DND-41 (cell line): Measurements from ENCODE around the gene SDE2.
"Not testable (repeated sequence)": the region's sequence is repeated elsewhere in the genome, so short reads cannot be mapped to it uniquely, and the experiment has no call there.

Experiments used
- ATAC-seq: fragments of 200-7000 bp; cut with Tn5 transposase; 3 replicates; pipeline ENCODE4 v1.9.1; 2021; ENCODE audit warnings: low read depth; ENCODE audit not compliant: insufficient read depth
- DNase-seq: peaks from one replicate; pipeline ENCODE4 v3.0.0-alpha.2; 2020
- H2AFZ ChIP-seq: 2 replicates; pipeline ENCODE4 v1.6.0; 2012; ENCODE audit warnings: low read depth, low read length
- H3K27ac ChIP-seq: 2 replicates; pipeline ENCODE4 v1.5.1; 2012; ENCODE audit warnings: low read length, inconsistent platforms
- H3K27me3 ChIP-seq: fragments of 200-600 bp; sonication (generic); 2 replicates; pipeline ENCODE4 v1.6.0; 2012; ENCODE audit warnings: low read length, mild to moderate bottlenecking, inconsistent platforms; ENCODE audit not compliant: insufficient read depth, poor library complexity
- H3K36me3 ChIP-seq: 2 replicates; pipeline ENCODE4 v1.5.1; 2012; ENCODE audit warnings: low read length, inconsistent platforms; ENCODE audit not compliant: insufficient read depth
- H3K4me1 ChIP-seq: 2 replicates; pipeline ENCODE4 v1.5.1; 2012; ENCODE audit warnings: mild to moderate bottlenecking, low read length; ENCODE audit not compliant: insufficient read depth
- H3K4me2 ChIP-seq: 2 replicates; pipeline ENCODE4 v1.6.0; 2012; ENCODE audit warnings: mild to moderate bottlenecking, moderate library complexity, low read length, inconsistent platforms; ENCODE audit not compliant: insufficient read depth
- H3K4me3 ChIP-seq, 2 experiments: fragments of 200-600 bp in 1 of 2; shearing (Covaris generic) in 1 of 2; 2 replicates each; pipeline ENCODE4 v1.5.1; 2012 to 2016; ENCODE audit warnings: inconsistent platforms in 2 of 2, low read length in 2 of 2, mild to moderate bottlenecking in 2 of 2, low read depth in 1 of 2, moderate library complexity in 1 of 2
- H3K79me2 ChIP-seq: 2 replicates; pipeline ENCODE4 v1.6.0; 2012; ENCODE audit warnings: low read length, inconsistent platforms; ENCODE audit not compliant: insufficient read depth
- H3K9ac ChIP-seq: 2 replicates; pipeline ENCODE4 v1.6.0; 2012; ENCODE audit warnings: low read depth, mild to moderate bottlenecking, inconsistent platforms, low read length, moderate library complexity
- H3K9me3 ChIP-seq: 2 replicates; pipeline ENCODE4 v1.5.1; 2012; ENCODE audit warnings: low read length, moderate library complexity, mild to moderate bottlenecking, inconsistent platforms; ENCODE audit not compliant: insufficient read depth, severe bottlenecking
- H4K20me1 ChIP-seq: 2 replicates; pipeline ENCODE4 v1.6.0; 2012; ENCODE audit warnings: low read length; ENCODE audit not compliant: insufficient read depth
- EZH2 ChIP-seq: IDR thresholded peaks from 3 replicates; pipeline ENCODE4 v1.6.1; 2012; ENCODE audit warnings: borderline replicate concordance, low read depth, mild to moderate bottlenecking, moderate library complexity, low read length, inconsistent platforms; ENCODE audit not compliant: severe bottlenecking
- TF ChIP-seq, protein P1 (sequence below): IDR thresholded peaks from 2 replicates; pipeline ENCODE4 v1.5.1; 2012; ENCODE audit warnings: borderline replicate concordance, low read length, moderate library complexity, mild to moderate bottlenecking; ENCODE audit not compliant: poor library complexity, severe bottlenecking; ENCODE audit errors: extremely low read depth

Gene SDE2

DNA sequence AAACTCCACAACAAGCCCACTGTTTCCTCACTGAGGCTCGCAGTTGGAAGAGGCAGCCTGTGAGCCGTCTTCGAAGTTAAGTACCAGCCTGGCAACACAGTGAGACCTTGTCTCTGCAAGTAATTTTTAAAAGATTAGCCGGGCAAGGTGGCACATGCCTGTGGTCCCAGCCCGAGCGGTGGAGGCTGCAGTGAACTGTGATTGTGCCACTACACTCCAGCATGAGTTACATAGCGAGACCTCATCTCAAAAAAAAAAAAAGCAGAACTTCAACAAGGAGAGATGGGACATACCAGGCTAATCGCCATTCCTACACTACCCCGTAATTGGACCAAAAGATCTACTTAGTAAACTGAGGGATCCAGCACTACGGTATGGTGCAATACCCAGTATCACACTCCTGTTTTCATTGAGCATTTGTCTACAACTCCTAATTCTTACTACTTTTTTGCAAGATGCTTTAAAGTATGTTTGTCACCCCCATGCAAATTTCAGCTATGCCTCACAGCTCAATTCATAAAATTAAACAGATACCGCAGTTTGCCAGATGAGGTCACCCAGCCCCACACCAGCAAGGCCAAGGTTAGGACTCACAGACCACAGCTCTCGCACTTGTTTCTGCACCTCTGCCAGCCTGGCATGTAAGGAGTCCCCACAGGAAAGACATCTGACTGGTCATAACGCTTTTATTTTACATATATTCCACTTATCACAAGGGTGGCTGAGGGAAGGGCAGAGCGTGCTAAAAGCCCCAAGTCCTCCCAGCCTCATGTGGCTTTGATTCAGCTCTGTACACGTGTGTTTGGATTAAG lies 21.0 kb downstream of the SDE2 start:
- Histone ChIP-seq H3K4me3 (no peak overlapping the region), H4K20me1 (no peaks in the 10 kb centered on the region), H3K9me3 (no peaks in the 10 kb centered on the region), H3K9ac (no peak overlapping the region), H3K27ac (no peak overlapping the region), H3K4me2 (no peak overlapping the region), H3K4me1 (peaks cover 3% of the 10 kb centered on the region), H3K27me3 (no peaks in the 10 kb centered on the region), H2AFZ (no peak overlapping the region), H3K79me2 (no peaks in the 10 kb centered on the region), H3K36me3 (peaks cover 38% of the 10 kb centered on the region)
- ATAC-seq (no peak), DNase-seq (no peak)
- TF ChIP-seq, protein P1, sequence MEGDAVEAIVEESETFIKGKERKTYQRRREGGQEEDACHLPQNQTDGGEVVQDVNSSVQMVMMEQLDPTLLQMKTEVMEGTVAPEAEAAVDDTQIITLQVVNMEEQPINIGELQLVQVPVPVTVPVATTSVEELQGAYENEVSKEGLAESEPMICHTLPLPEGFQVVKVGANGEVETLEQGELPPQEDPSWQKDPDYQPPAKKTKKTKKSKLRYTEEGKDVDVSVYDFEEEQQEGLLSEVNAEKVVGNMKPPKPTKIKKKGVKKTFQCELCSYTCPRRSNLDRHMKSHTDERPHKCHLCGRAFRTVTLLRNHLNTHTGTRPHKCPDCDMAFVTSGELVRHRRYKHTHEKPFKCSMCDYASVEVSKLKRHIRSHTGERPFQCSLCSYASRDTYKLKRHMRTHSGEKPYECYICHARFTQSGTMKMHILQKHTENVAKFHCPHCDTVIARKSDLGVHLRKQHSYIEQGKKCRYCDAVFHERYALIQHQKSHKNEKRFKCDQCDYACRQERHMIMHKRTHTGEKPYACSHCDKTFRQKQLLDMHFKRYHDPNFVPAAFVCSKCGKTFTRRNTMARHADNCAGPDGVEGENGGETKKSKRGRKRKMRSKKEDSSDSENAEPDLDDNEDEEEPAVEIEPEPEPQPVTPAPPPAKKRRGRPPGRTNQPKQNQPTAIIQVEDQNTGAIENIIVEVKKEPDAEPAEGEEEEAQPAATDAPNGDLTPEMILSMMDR = no peak
- no peak for TF ChIP-seq EZH2

DNA sequence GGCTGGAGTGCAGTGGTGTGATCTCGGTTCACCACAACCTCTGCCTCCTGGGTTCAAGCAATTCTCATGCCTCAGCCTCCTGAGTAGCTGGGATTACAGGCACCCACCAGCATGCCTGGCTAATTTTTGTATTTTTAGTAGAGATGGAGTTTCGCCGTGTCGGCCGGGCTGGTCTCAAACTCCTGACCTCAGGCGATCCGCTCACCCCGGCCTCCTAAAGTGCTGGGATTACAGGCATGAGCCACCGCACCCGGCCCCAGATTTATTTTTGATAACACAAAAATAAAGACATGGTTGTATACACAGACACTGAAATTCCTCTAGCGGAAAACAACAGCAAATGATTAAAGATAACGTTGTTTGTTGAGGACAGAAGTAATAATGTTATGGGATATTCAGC lies 24.0 kb downstream of the SDE2 start:
- not testable (repeated sequence) for H3K27ac ChIP-seq, H3K79me2 ChIP-seq, H3K9me3 ChIP-seq, H3K4me3 ChIP-seq, H3K4me2 ChIP-seq, ATAC-seq, H3K27me3 ChIP-seq, H2AFZ ChIP-seq, H3K4me1 ChIP-seq, H4K20me1 ChIP-seq, H3K9ac ChIP-seq, DNase-seq
- peaks cover 10% of the 10 kb centered on the region for H3K36me3 ChIP-seq

DNA sequence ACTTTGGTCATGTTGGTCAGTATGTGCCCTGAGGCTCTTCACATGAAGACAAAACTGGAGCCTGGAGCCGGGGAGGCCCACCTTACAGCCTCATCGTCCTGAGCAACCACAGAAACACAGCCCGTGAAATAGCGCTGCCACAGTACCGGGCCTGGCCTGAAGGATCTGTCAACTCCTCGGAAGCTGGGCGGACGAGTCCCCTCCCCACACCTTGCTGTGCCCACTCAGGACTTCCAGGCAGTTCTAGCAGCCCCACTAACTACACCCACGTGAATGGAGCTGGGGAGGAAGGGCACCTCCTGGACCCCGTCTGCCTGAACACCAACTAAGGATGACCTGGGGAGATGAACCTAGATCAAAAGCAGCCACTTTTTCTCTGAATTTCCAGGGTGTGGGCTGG lies 24.7 kb downstream of the SDE2 start:
- H2AFZ ChIP-seq = no peak overlapping the region

DNA sequence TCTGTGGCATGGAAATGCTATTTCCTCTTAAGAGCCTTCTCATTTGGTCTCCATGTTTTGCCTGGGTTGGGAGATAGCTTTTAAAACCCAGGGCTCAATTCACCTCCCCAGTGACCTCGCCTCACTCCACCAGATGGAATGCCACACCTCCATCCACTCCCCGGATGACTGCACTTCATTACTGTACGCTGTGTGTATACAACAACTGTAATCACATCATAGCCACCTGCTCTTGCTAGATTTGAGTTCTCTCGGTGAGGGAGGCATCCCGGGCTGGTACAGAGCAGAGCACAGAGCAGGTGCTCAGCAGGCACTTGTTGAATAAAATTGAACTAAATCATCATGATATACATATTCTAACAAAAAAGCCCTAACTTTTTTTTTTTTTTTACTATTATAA lies 26.0 kb downstream of the SDE2 start:
- Histone ChIP-seq H3K9ac (no peak overlapping the region), H3K4me3 (no peak overlapping the region), H4K20me1 (no peaks in the 10 kb centered on the region), H3K27ac (no peak overlapping the region), H3K79me2 (no peaks in the 10 kb centered on the region), H3K27me3 (no peaks in the 10 kb centered on the region), H3K4me1 (peaks cover 3% of the 10 kb centered on the region), H2AFZ (no peak overlapping the region), H3K4me2 (no peak overlapping the region), H3K36me3 (no peaks in the 10 kb centered on the region; the same call in 1 of the 2 replicates), H3K9me3 (no peaks in the 10 kb centered on the region)
- no peak for ATAC-seq
- TF ChIP-seq EZH2 = no peak
- TF ChIP-seq, protein P1 = no peak
- no peak for DNase-seq

More for the DNA sequence above, 24.7 kb downstream of the SDE2 start:
- Histone ChIP-seq H4K20me1 (no peaks in the 10 kb centered on the region), H3K9me3 (no peaks in the 10 kb centered on the region), H3K4me1 (peaks cover 3% of the 10 kb centered on the region), H3K9ac (no peak overlapping the region), H3K27me3 (no peaks in the 10 kb centered on the region), H3K79me2 (no peaks in the 10 kb centered on the region), H3K4me3 (no peak overlapping the region), H3K4me2 (no peak overlapping the region), H3K36me3 (peaks cover 3% of the 10 kb centered on the region; the same call in 1 of the 2 replicates), H3K27ac (no peak overlapping the region)
- no peak for TF ChIP-seq EZH2
- TF ChIP-seq, protein P1 = no peak
- no peak for DNase-seq
- no peak for ATAC-seq
